Heart left ventricle (tissue), 16 donors: ENCODE measurements around the gene CTPS1. TPM values are rescaled to one million over a fixed set of nuclear protein-coding genes. Genes with fewer than 3 reads are reported as not detected.

Experiments
- ATAC-seq, 4 donors: fragments of 200-7000 bp; cut with Tn5 transposase; one replicate each; pipeline ENCODE4 v1.9.1; 2020 to 2022; ENCODE audit warnings: moderate library complexity in 4 of 4, mild to moderate bottlenecking in 3 of 4, moderate number of reproducible peaks in 1 of 4
- DNase-seq, 5 donors: peaks; one replicate each; pipeline ENCODE4 v3.0.0-alpha.2; 2020
- H3K27ac ChIP-seq, 12 donors: fragments of 200-600 bp; sonication (generic) in 4 of 12; one replicate each; pipeline versions ENCODE4 v1.5.0 to v1.8.0; 2016 to 2022; ENCODE audit warnings: mild to moderate bottlenecking in 2 of 12
- H3K27me3 ChIP-seq, 9 donors: fragments of 200-600 bp; sonication (generic) in 2 of 9; one replicate each; pipeline versions ENCODE4 v1.5.1 to v1.8.0; 2016 to 2022; ENCODE audit warnings: mild to moderate bottlenecking in 3 of 9
- H3K36me3 ChIP-seq, 9 donors: fragments of 200-600 bp; sonication (generic) in 2 of 9; one replicate each; pipeline versions ENCODE4 v1.5.0 to v1.8.0; 2018 to 2022; ENCODE audit warnings: mild to moderate bottlenecking in 2 of 9
- H3K4me1 ChIP-seq, 12 donors: fragments of 200-600 bp; sonication (generic) in 4 of 12; one replicate each; pipeline versions ENCODE4 v1.5.0 to v1.8.0; 2016 to 2022; ENCODE audit warnings: mild to moderate bottlenecking in 3 of 12
- H3K4me3 ChIP-seq, 12 donors: fragments of 200-600 bp; sonication (generic) in 4 of 12; one replicate each; pipeline versions ENCODE4 v1.5.0 to v1.8.0; 2017 to 2022; ENCODE audit warnings: mild to moderate bottlenecking in 9 of 12, moderate library complexity in 4 of 12
- H3K9me3 ChIP-seq, 12 donors: fragments of 200-600 bp; sonication (generic) in 4 of 12; one replicate each; pipeline versions ENCODE4 v1.5.0 to v1.8.0; 2016 to 2022; ENCODE audit warnings: mild to moderate bottlenecking in 1 of 12
- CTCF ChIP-seq, 12 donors: fragments of 200-600 bp; sonication (generic) in 4 of 12; IDR thresholded peaks; one replicate each; pipeline versions ENCODE4 v1.5.0 to v1.8.0; 2018 to 2022; ENCODE audit warnings: antibody characterized with exemption in 12 of 12, mild to moderate bottlenecking in 5 of 12
- POLR2A ChIP-seq, 2 donors: fragments of 450-650 bp; IDR thresholded peaks; one replicate each; pipeline ENCODE4 v1.6.1; 2017; ENCODE audit warnings: antibody characterized with exemption in 2 of 2, mild to moderate bottlenecking in 2 of 2, moderate library complexity in 2 of 2
- WGBS, 4 donors: extraction: QIAGEN DNeasy Blood & Tissue Kit in 2 of 4; methylation state at CpG; one replicate each; pipeline versions ENCODE4 v1.1.5 to v1.1.7; 2013 to 2018; 5-methylcytosine and 5-hydroxymethylcytosine counted together
- intact Hi-C, 10 donors: fragments of 100-400 bp; cut with DNase I; formaldehyde crosslinking; loops; one replicate each; pipeline versions ENCODE4 v1.11.1 to v1.14.2; 2022
- polyA plus RNA-seq, 2 donors: library from polyadenylated mRNA; stranded (reverse); fragments of 200-250 nt; gene quantifications; one replicate each; pipeline ENCODE4 v1.2.3, GENCODE V29; 2013
- total RNA-seq, 9 donors: library from RNA; depleted of rRNA in 2 of 9; stranded (reverse); fragments of >200 nt in 2 of 9; fragmentation: NEBNext Ultra II Directional in 3 of 9; extraction: Animal tissue kit (Norgen Biotek cat#: 25700) in 3 of 9; gene quantifications; one replicate each; pipeline versions ENCODE4 v1.1.0 to v1.2.4, GENCODE V29; 2016 to 2023
- donor health status: ischemic (EF 13 %, LVEDD 7.1; RV severe dilation, severe dysfunction).
- donor health status: healthy with polysubstance abuse.
- donor health status: DM: no; HTN: yes; CAD: no.
- donor health status: DM: no; HTN: no; CAD: no.
- donor health status: ischemic (EF 25% LVEDD 6.9; RV normal size, moderate dysfunction).
- donor health status: ischemic (EF 25% LVEDD 5.7; RV mildly dilated, moderate dysfunction).
- donor health status: healthy.
- donor health status: DM: yes; HTN: yes; CAD: no.
- donor health status: ischemic (EF 35%, LVEDD 5.7; RV mildly dilated, moderate dysfunction).
- donor health status: nonischemic (EF 11% LVEDD 7.7; RV severe dilation, severe dysfunction).
- donor health status: DM: yes; HTN: yes; CAD: no.
- donor health status: PGD.
- donor health status: ischemic (EF 29% LVEDD 5.4; RV normal size, mild dysfunction).
- donor health status: nonischemic (EF 23%, LVEDD 6.1; RV moderate dilation, normal function).

The CTPS1 gene
- total and polyA plus RNA-seq, 11 donors, result 3.7 to 22.5 (median 7.4) TPM

- DNase-seq (no peak), ATAC-seq (no peak)
- Histone ChIP-seq H3K27me3 (no peaks in the 10 kb centered on the region), H3K36me3 (peaks cover 0 to 55% (median 27%) of the 10 kb centered on the region in 9 donors), H3K27ac (no peak overlapping the region), H3K4me3 (no peak overlapping the region), H3K4me1 (peaks cover 0 to 17% (median 12%) of the 10 kb centered on the region in 12 donors), H3K9me3 (no peaks in the 10 kb centered on the region)
- TF ChIP-seq POLR2A (IDR thresholded peaks at IDR 0.05) (no peak), CTCF (IDR thresholded peaks at IDR 0.05) (no peak)
- intact Hi-C loops, result loop anchor here in 1 of 10 donors (10.0 kb wide), 1 partner anchor 220 kb away; the partner anchor contains the start of gene SCMH1
- WGBS, 4 donors, result 71 to 83% (median 77%) methylated on average over 2 of the region's 2 CpGs
Measured at GRCh38 chr1:41024953-41025352, 45.5 kb downstream of the CTPS1 start.

GRCh38 chr1:41025979-41026819 lies 46.7 kb downstream of the CTPS1 start:
- intact Hi-C loops, result loop anchor here in 1 of 10 donors (10.0 kb wide), 1 partner anchor 219 kb away; the partner anchor contains the start of gene SCMH1
- WGBS, 4 donors, result 94 to 98% (median 97%) methylated on average over 4 of the region's 4 CpGs

GRCh38 chr1:41028034-41028642 lies 48.6 kb downstream of the CTPS1 start:
- Histone ChIP-seq H3K9me3 (no peaks in the 10 kb centered on the region), H3K36me3 (peaks cover 0 to 87% (median 50%) of the 10 kb centered on the region in 9 donors), H3K27me3 (no peaks in the 10 kb centered on the region), H3K4me1 (no peaks in the 10 kb centered on the region), H3K4me3 (no peak overlapping the region), H3K27ac (no peak overlapping the region)
- no peak for TF ChIP-seq CTCF (IDR thresholded peaks at IDR 0.05)
- no peak for TF ChIP-seq POLR2A (IDR thresholded peaks at IDR 0.05)
- DNase-seq (no peak), ATAC-seq (no peak)
- 91 to 98% (median 97%) methylated on average over 6 to 10 of the region's 10 CpGs for WGBS, 4 donors
- intact Hi-C loops, result loop anchor here in 1 of 10 donors (10.0 kb wide), 1 partner anchor 217 kb away; the partner anchor contains the start of gene SCMH1

More at GRCh38 chr1:41025979-41026819, 46.7 kb downstream of the CTPS1 start:
- no peaks in the 10 kb centered on the region for H3K9me3 ChIP-seq
- no peak overlapping the region for H3K27ac ChIP-seq
- ATAC-seq, result no peak
- H3K4me1 ChIP-seq, result peaks cover 0 to 14% (median 11%) of the 10 kb centered on the region in 12 donors
- no peaks in the 10 kb centered on the region for H3K27me3 ChIP-seq
- H3K4me3 ChIP-seq, result no peak overlapping the region
- no peak for DNase-seq
- H3K36me3 ChIP-seq, result peaks cover 0 to 68% (median 34%) of the 10 kb centered on the region in 9 donors
- TF ChIP-seq CTCF (IDR thresholded peaks at IDR 0.05) (no peak), POLR2A (IDR thresholded peaks at IDR 0.05) (no peak)
